Measurements from ENCODE around the gene VEGFB. TPM values are rescaled to one million over a fixed set of nuclear protein-coding genes. Genes with fewer than 3 reads are reported as not detected.
A peak's percentile ranks its signal among the peaks of the same experiment; 100 is the strongest.

VEGFB gene
- total and polyA plus RNA-seq, 2 donors (not counting 1 experiment from before 2014, with no cell fraction given) = 25.3 to 27.9 TPM

DNA sequence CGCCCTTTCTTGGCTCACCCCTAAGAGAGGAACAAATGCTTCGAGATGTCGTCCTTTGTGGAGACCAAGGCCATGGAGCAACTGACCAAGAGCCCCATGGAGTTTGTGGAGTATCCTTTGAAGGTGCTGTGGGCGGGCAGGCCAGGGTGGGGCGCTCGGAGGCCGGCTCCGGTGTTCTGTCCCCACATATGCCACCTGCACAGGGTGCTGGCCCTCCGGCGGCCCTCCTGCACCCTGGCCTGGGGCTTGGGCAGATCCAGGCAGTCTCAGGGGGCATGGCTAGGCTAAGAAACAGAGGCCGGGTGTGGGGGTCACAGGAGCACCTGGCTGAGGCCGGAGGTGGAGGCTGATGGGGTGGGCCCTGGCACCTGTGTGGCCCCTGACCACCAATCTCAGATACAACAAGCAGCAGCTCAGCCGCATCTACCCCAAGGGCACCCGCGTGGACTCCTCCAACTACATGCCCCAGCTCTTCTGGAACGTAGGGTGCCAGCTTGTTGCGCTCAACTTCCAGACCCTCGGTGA is 27.2 kb downstream of the VEGFB start:
- Histone ChIP-seq H3K4me2 (ENCODE audit: extremely low read depth, insufficient read depth, low read length) (no peak overlapping the region), H3K4me1 (ENCODE audit: control insufficient read depth, extremely low read depth, insufficient read depth, low read length) (no peaks in the 10 kb centered on the region), H3K4me3 (replicated peaks in 1 of 4; ENCODE audit: control extremely low read depth in 1 of 4, insufficient read depth in 1 of 4, low read depth in 3 of 4, low read length in 4 of 4) (no peak overlapping the region), H3K36me3 (ENCODE audit: control insufficient read depth, insufficient read depth, low read length) (peaks cover 49% of the 10 kb centered on the region), H3K27ac (ENCODE audit: insufficient read depth, low read length) (no peak overlapping the region), H4K20me1 (ENCODE audit: control insufficient read depth, extremely low read depth, insufficient read depth, low read length) (no peaks in the 10 kb centered on the region), H3K9ac (ENCODE audit: insufficient read depth, low read length) (no peak overlapping the region), H3K27me3 (ENCODE audit: control insufficient read depth, insufficient read depth, low read length) (no peaks in the 10 kb centered on the region), H2AFZ (ENCODE audit: low read length) (no peak overlapping the region), H3K9me3 (ENCODE audit: control insufficient read depth, insufficient read depth, low read depth, low read length) (no peaks in the 10 kb centered on the region), H3K79me2 (ENCODE audit: control insufficient read depth, insufficient read depth, low read length) (no peaks in the 10 kb centered on the region)
- TF ChIP-seq EZH2 (IDR thresholded peaks at IDR 0.05; ENCODE audit: low read length, missing control alignments) = no peak
- TF ChIP-seq, protein P1, sequence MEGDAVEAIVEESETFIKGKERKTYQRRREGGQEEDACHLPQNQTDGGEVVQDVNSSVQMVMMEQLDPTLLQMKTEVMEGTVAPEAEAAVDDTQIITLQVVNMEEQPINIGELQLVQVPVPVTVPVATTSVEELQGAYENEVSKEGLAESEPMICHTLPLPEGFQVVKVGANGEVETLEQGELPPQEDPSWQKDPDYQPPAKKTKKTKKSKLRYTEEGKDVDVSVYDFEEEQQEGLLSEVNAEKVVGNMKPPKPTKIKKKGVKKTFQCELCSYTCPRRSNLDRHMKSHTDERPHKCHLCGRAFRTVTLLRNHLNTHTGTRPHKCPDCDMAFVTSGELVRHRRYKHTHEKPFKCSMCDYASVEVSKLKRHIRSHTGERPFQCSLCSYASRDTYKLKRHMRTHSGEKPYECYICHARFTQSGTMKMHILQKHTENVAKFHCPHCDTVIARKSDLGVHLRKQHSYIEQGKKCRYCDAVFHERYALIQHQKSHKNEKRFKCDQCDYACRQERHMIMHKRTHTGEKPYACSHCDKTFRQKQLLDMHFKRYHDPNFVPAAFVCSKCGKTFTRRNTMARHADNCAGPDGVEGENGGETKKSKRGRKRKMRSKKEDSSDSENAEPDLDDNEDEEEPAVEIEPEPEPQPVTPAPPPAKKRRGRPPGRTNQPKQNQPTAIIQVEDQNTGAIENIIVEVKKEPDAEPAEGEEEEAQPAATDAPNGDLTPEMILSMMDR (conservative IDR thresholded peaks at IDR 0.05 in 1 of 2, IDR thresholded peaks at IDR 0.05 in 1 of 2; ENCODE audit: low read depth in 1 of 2, low read length in 2 of 2) = no peak
- no peak for DNase-seq (ENCODE audit: low read depth in 2 of 2)

DNA sequence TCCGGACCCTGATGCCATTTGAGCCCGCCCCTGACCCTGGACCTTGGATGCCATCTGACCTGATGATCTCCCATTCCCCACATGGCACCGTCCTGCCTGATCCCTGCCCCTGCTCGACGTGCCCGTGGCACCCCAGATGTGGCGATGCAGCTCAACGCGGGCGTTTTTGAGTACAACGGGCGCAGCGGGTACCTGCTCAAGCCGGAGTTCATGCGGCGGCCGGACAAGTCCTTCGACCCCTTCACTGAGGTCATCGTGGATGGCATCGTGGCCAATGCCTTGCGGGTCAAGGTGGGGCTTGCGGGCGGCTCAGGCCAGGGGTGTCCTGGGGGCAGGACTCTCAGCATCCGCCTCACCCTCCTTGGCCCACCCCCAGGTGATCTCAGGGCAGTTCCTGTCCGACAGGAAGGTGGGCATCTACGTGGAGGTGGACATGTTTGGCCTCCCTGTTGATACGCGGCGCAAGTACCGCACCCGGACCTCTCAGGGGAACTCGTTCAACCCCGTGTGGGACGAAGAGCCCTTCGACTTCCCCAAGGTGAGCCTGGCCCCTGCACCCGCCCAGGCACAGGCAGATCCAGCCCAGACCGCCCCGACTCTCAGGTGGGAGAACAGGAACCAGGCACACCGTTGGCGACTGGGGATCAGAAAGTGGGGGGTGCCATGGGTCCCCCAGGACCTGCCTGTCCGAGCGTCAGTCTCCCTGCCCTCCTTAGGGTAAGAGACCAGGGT is 28.1 kb downstream of the VEGFB start:
- DNase-seq (ENCODE audit: low read depth in 2 of 2) = no peak
- H3K4me3 ChIP-seq (replicated peaks in 1 of 4; ENCODE audit: control extremely low read depth in 1 of 4, insufficient read depth in 1 of 4, low read depth in 3 of 4, low read length in 4 of 4) = no peak overlapping the region
- peaks cover 5% of the 10 kb centered on the region for H3K4me1 ChIP-seq (ENCODE audit: control insufficient read depth, extremely low read depth, insufficient read depth, low read length)
- TF ChIP-seq EZH2 (IDR thresholded peaks at IDR 0.05; ENCODE audit: low read length, missing control alignments) = no peak
- TF ChIP-seq, protein P1 (conservative IDR thresholded peaks at IDR 0.05 in 1 of 2, IDR thresholded peaks at IDR 0.05 in 1 of 2; ENCODE audit: low read depth in 1 of 2, low read length in 2 of 2) = no peak
- no peak overlapping the region for H2AFZ ChIP-seq (ENCODE audit: low read length)
- H3K9me3 ChIP-seq (ENCODE audit: control insufficient read depth, insufficient read depth, low read depth, low read length) = no peaks in the 10 kb centered on the region
- no peak overlapping the region for H3K27ac ChIP-seq (ENCODE audit: insufficient read depth, low read length)
- peaks cover 52% of the 10 kb centered on the region for H3K36me3 ChIP-seq (ENCODE audit: control insufficient read depth, insufficient read depth, low read length)
- no peaks in the 10 kb centered on the region for H3K27me3 ChIP-seq (ENCODE audit: control insufficient read depth, insufficient read depth, low read length)
- H3K79me2 ChIP-seq (ENCODE audit: control insufficient read depth, insufficient read depth, low read length) = no peaks in the 10 kb centered on the region
- H4K20me1 ChIP-seq (ENCODE audit: control insufficient read depth, extremely low read depth, insufficient read depth, low read length) = no peaks in the 10 kb centered on the region
- H3K4me2 ChIP-seq (ENCODE audit: extremely low read depth, insufficient read depth, low read length) = no peak overlapping the region
- no peak overlapping the region for H3K9ac ChIP-seq (ENCODE audit: insufficient read depth, low read length)

DNA sequence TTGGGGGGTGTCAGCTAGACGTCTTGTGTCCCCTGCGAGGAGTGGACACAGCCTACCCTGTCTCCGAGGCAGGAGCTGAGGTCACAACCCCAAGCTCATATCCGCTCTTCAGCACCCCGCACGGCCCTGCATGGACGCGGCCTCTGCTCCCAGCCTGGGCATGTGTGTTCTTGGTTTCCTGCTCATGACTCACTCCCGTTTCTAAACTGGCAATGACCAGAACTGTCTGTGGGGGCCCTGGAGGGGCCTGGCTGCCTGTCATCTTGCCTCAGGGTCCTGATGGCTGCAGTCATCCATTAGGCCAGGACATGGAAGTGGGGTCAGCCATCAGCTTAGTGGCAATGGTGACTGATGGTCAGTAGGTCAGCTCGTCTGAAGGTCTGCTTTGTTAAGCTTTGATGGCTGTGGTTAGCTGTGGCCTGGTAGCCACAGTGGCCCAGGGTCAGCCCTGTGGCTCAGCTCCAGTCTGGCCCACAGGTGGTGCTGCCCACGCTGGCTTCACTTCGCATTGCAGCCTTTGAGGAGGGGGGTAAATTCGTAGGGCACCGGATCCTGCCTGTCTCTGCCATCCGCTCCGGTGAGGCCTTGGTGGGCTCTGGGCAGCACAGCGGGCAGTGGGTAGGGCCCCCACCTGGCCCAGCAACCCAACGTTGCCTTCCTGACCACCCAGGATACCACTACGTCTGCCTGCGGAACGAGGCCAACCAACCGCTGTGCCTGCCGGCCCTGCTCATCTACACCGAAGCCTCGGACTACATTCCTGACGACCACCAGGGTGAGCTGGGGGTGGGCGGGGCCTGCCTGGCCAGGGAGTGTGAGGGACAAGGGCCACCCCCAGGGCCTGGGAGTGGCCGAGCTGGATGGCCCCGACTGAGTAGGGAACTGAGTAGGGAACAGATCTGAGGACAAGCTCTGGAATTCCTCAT is 28.9 kb downstream of the VEGFB start:
- Histone ChIP-seq H3K27me3 (ENCODE audit: control insufficient read depth, insufficient read depth, low read length) (no peaks in the 10 kb centered on the region), H3K4me1 (ENCODE audit: control insufficient read depth, extremely low read depth, insufficient read depth, low read length) (peaks cover 9% of the 10 kb centered on the region), H3K4me2 (ENCODE audit: extremely low read depth, insufficient read depth, low read length) (no peak overlapping the region), H2AFZ (ENCODE audit: low read length) (no peak overlapping the region), H3K9me3 (ENCODE audit: control insufficient read depth, insufficient read depth, low read depth, low read length) (no peaks in the 10 kb centered on the region), H3K27ac (ENCODE audit: insufficient read depth, low read length) (no peak overlapping the region), H3K9ac (ENCODE audit: insufficient read depth, low read length) (no peak overlapping the region), H3K36me3 (ENCODE audit: control insufficient read depth, insufficient read depth, low read length) (peaks cover 51% of the 10 kb centered on the region), H4K20me1 (ENCODE audit: control insufficient read depth, extremely low read depth, insufficient read depth, low read length) (no peaks in the 10 kb centered on the region), H3K4me3 (replicated peaks in 1 of 4; ENCODE audit: control extremely low read depth in 1 of 4, insufficient read depth in 1 of 4, low read depth in 3 of 4, low read length in 4 of 4) (no peak overlapping the region), H3K79me2 (ENCODE audit: control insufficient read depth, insufficient read depth, low read length) (no peaks in the 10 kb centered on the region)
- TF ChIP-seq, protein P1 (conservative IDR thresholded peaks at IDR 0.05 in 1 of 2, IDR thresholded peaks at IDR 0.05 in 1 of 2; ENCODE audit: low read depth in 1 of 2, low read length in 2 of 2) = no peak
- no peak for TF ChIP-seq EZH2 (IDR thresholded peaks at IDR 0.05; ENCODE audit: low read length, missing control alignments)
- peak; percentile 56 to 70 for DNase-seq (ENCODE audit: low read depth in 2 of 2)

All from fibroblast of lung (primary cell).